Measurements from ENCODE around the gene LAYN. TPM values are rescaled to one million over a fixed set of nuclear protein-coding genes. Genes with fewer than 3 reads are reported as not detected.

Gene LAYN
- total RNA-seq = 7.5 and 8.0 TPM in 2 replicates

- DNase-seq (ENCODE audit: low spot score) = peak; percentile 24
These were observed at the start of gene LAYN for GRCh38 chr11:111540114-111540936. Gene LAYN (plus strand): TSS chr11:111540720. CDS start chr11:111540844, 124 bp downstream.

GRCh38 chr11:111494040-111494439, 46.5 kb upstream of the LAYN start:
- Mint-ChIP-seq H3K9me3 (no peaks in the 10 kb centered on the region), H3K4me3 (no peak overlapping the region), H3K27ac (no peak overlapping the region), H3K27me3 (ENCODE audit: insufficient read depth) (peaks cover 32% of the 10 kb centered on the region), H3K36me3 (ENCODE audit: low read depth) (no peaks in the 10 kb centered on the region), H3K4me1 (ENCODE audit: low read depth) (no peaks in the 10 kb centered on the region)
- DNase-seq (ENCODE audit: low spot score) = no peak
- intact Hi-C loops (cut with micrococcal nuclease) = no loop called here

More at GRCh38 chr11:111540114-111540936, at the start of gene LAYN:
- peak within 1 kb of the TSS; percentile 84 for H3K27ac Mint-ChIP-seq
- peaks cover 14% of the 10 kb centered on the region for H3K36me3 Mint-ChIP-seq (ENCODE audit: low read depth)
- peaks cover 6% of the 10 kb centered on the region for H3K9me3 Mint-ChIP-seq
- H3K4me3 Mint-ChIP-seq = peak within 1 kb of the TSS; percentile 77
- H3K27me3 Mint-ChIP-seq (ENCODE audit: insufficient read depth) = peaks cover 53% of the 10 kb centered on the region
- intact Hi-C loops (cut with micrococcal nuclease) = no loop called here
- peaks cover 48% of the 10 kb centered on the region for H3K4me1 Mint-ChIP-seq (ENCODE audit: low read depth)

- no peak for DNase-seq (ENCODE audit: low spot score)
- Mint-ChIP-seq H3K27ac (no peak overlapping the region), H3K4me1 (ENCODE audit: low read depth) (no peaks in the 10 kb centered on the region), H3K4me3 (no peak overlapping the region), H3K27me3 (ENCODE audit: insufficient read depth) (peaks cover 49% of the 10 kb centered on the region), H3K9me3 (no peaks in the 10 kb centered on the region), H3K36me3 (ENCODE audit: low read depth) (no peaks in the 10 kb centered on the region)
- intact Hi-C loops (cut with micrococcal nuclease) = no loop called here
These were observed 41.0 kb upstream of the LAYN start for GRCh38 chr11:111499483-111499882.

GRCh38 chr11:111500481-111500880, 40.0 kb upstream of the LAYN start:
- H3K27me3 Mint-ChIP-seq (ENCODE audit: insufficient read depth) = peaks cover 56% of the 10 kb centered on the region
- intact Hi-C loops (cut with micrococcal nuclease) = no loop called here
- no peak overlapping the region for H3K4me3 Mint-ChIP-seq

GRCh38 chr11:111502611-111503010, 37.9 kb upstream of the LAYN start:
- Mint-ChIP-seq H3K36me3 (ENCODE audit: low read depth) (no peaks in the 10 kb centered on the region), H3K9me3 (no peaks in the 10 kb centered on the region), H3K27me3 (ENCODE audit: insufficient read depth) (peaks cover 47% of the 10 kb centered on the region), H3K4me1 (ENCODE audit: low read depth) (no peaks in the 10 kb centered on the region), H3K4me3 (no peak overlapping the region), H3K27ac (no peak overlapping the region)
- intact Hi-C loops (cut with micrococcal nuclease) = no loop called here
- no peak for DNase-seq (ENCODE audit: low spot score)

More at GRCh38 chr11:111500481-111500880, 40.0 kb upstream of the LAYN start:
- Mint-ChIP-seq H3K9me3 (no peaks in the 10 kb centered on the region), H3K4me1 (ENCODE audit: low read depth) (no peaks in the 10 kb centered on the region), H3K27ac (no peak overlapping the region), H3K36me3 (ENCODE audit: low read depth) (no peaks in the 10 kb centered on the region)
- no peak for DNase-seq (ENCODE audit: low spot score)

- Mint-ChIP-seq H3K27ac (no peak overlapping the region), H3K9me3 (no peaks in the 10 kb centered on the region), H3K4me1 (ENCODE audit: low read depth) (peaks cover 11% of the 10 kb centered on the region), H3K4me3 (no peak overlapping the region), H3K27me3 (ENCODE audit: insufficient read depth) (peaks cover 35% of the 10 kb centered on the region), H3K36me3 (ENCODE audit: low read depth) (no peaks in the 10 kb centered on the region)
- intact Hi-C loops (cut with micrococcal nuclease) = loop anchor here (10.0 kb wide), 1 partner anchor 1536 kb away; no protein-coding TSS in a partner anchor
- no peak for DNase-seq (ENCODE audit: low spot score)
These were observed 30.2 kb upstream of the LAYN start for GRCh38 chr11:111510311-111510710.

GRCh38 chr11:111512296-111513239, 28.0 kb upstream of the LAYN start, which contains the start of gene BTG4:
Gene BTG4 (minus strand): TSS chr11:111512386. CDS start chr11:111498776, 13,610 bp downstream.
- Mint-ChIP-seq H3K4me3 (peak within 1 kb of the TSS; percentile 80), H3K9me3 (no peaks in the 10 kb centered on the region), H3K36me3 (ENCODE audit: low read depth) (no peaks in the 10 kb centered on the region), H3K27me3 (ENCODE audit: insufficient read depth) (peaks cover 32% of the 10 kb centered on the region), H3K27ac (no peak within 1 kb of the TSS), H3K4me1 (ENCODE audit: low read depth) (peaks cover 11% of the 10 kb centered on the region)
- no peak for DNase-seq (ENCODE audit: low spot score)
- intact Hi-C loops (cut with micrococcal nuclease) = loop anchor here (1.0 to 10.0 kb wide), 2 partner anchors 27 to 1538 kb away; no protein-coding TSS in a partner anchor

- intact Hi-C loops (cut with micrococcal nuclease) = loop anchor here (10.0 kb wide), 1 partner anchor 1538 kb away; no protein-coding TSS in a partner anchor
- no peak overlapping the region for H3K27ac Mint-ChIP-seq
- DNase-seq (ENCODE audit: low spot score) = no peak
- no peaks in the 10 kb centered on the region for H3K9me3 Mint-ChIP-seq
- H3K36me3 Mint-ChIP-seq (ENCODE audit: low read depth) = no peaks in the 10 kb centered on the region
- peaks cover 31% of the 10 kb centered on the region for H3K27me3 Mint-ChIP-seq (ENCODE audit: insufficient read depth)
- H3K4me3 Mint-ChIP-seq = peak overlapping the region; percentile 46
- H3K4me1 Mint-ChIP-seq (ENCODE audit: low read depth) = peaks cover 11% of the 10 kb centered on the region
These were observed 27.3 kb upstream of the LAYN start for GRCh38 chr11:111513240-111513605.

- no peaks in the 10 kb centered on the region for H3K36me3 Mint-ChIP-seq (ENCODE audit: low read depth)
- peaks cover 31% of the 10 kb centered on the region for H3K27me3 Mint-ChIP-seq (ENCODE audit: insufficient read depth)
- DNase-seq (ENCODE audit: low spot score) = no peak
- H3K4me3 Mint-ChIP-seq = peak within 1 kb of the TSS; percentile 55
- H3K4me1 Mint-ChIP-seq (ENCODE audit: low read depth) = peaks cover 11% of the 10 kb centered on the region
- intact Hi-C loops (cut with micrococcal nuclease) = loop anchor here (10.0 kb wide), 1 partner anchor 1540 kb away; no protein-coding TSS in a partner anchor
- no peaks in the 10 kb centered on the region for H3K9me3 Mint-ChIP-seq
- H3K27ac Mint-ChIP-seq = peak within 1 kb of the TSS; percentile 29
These were observed 26.1 kb upstream of the LAYN start, which contains the start of gene HOATZ for GRCh38 chr11:111514216-111515031. Gene HOATZ (plus strand): TSS chr11:111514778. CDS start chr11:111514785, 7 bp downstream.

GRCh38 chr11:111515591-111515990, 24.9 kb upstream of the LAYN start:
- Mint-ChIP-seq H3K27me3 (ENCODE audit: insufficient read depth) (peaks cover 27% of the 10 kb centered on the region), H3K9me3 (no peaks in the 10 kb centered on the region), H3K4me1 (ENCODE audit: low read depth) (peaks cover 11% of the 10 kb centered on the region), H3K36me3 (ENCODE audit: low read depth) (no peaks in the 10 kb centered on the region), H3K4me3 (no peak overlapping the region), H3K27ac (no peak overlapping the region)
- no peak for DNase-seq (ENCODE audit: low spot score)
- intact Hi-C loops (cut with micrococcal nuclease) = loop anchor here (10.0 kb wide), 1 partner anchor 1541 kb away; no protein-coding TSS in a partner anchor

- no peak for DNase-seq (ENCODE audit: low spot score)
- Mint-ChIP-seq H3K36me3 (ENCODE audit: low read depth) (no peaks in the 10 kb centered on the region), H3K27me3 (ENCODE audit: insufficient read depth) (peaks cover 11% of the 10 kb centered on the region), H3K9me3 (no peaks in the 10 kb centered on the region), H3K27ac (no peak overlapping the region), H3K4me1 (ENCODE audit: low read depth) (peaks cover 17% of the 10 kb centered on the region), H3K4me3 (no peak overlapping the region)
- intact Hi-C loops (cut with micrococcal nuclease) = loop anchor here (10.0 kb wide), 1 partner anchor 1544 kb away; no protein-coding TSS in a partner anchor
These were observed 21.9 kb upstream of the LAYN start for GRCh38 chr11:111518668-111519067.

GRCh38 chr11:111520560-111520959, 20.0 kb upstream of the LAYN start:
- Mint-ChIP-seq H3K4me1 (ENCODE audit: low read depth) (peaks cover 24% of the 10 kb centered on the region), H3K27ac (no peak overlapping the region), H3K9me3 (no peaks in the 10 kb centered on the region), H3K36me3 (ENCODE audit: low read depth) (no peaks in the 10 kb centered on the region), H3K27me3 (ENCODE audit: insufficient read depth) (peaks cover 1% of the 10 kb centered on the region), H3K4me3 (no peak overlapping the region)
- DNase-seq (ENCODE audit: low spot score) = no peak
- intact Hi-C loops (cut with micrococcal nuclease) = no loop called here

Data from activated T-helper 1 cell treated with anti-CD3 and anti-CD28 coated beads, Interleukin-12 subunit alpha, Interleukin-12 subunit beta, Interleukin-2, Interleukin-4 antibody, amounts not matched to agents 30 ng/mL and 10 ng/mL and 1 ng/mL, durations not matched to agents 14 hours and 24 hours and 36 hours (primary cell).